Neural cell (in vitro differentiated cells): ENCODE results near the gene ECM1.

Source experiments
- CTCF ChIP-seq: fragments of 450-650 bp; IDR thresholded peaks from 2 replicates; pipeline ENCODE4 v1.5.1; 2014; ENCODE audit warnings: antibody characterized with exemption, mild to moderate bottlenecking, moderate library complexity; ENCODE audit not compliant: poor library complexity, severe bottlenecking
- EZH2 ChIP-seq: fragments of 200-600, 300-800 bp; shearing (Covaris generic), sonication (generic); IDR thresholded peaks from 2 replicates; pipeline ENCODE4 v1.6.1; 2014; ENCODE audit warnings: antibody characterized with exemption, low read length, borderline replicate concordance, mild to moderate bottlenecking; ENCODE audit not compliant: insufficient read depth, poor library complexity, severe bottlenecking
- REST ChIP-seq: IDR thresholded peaks from 2 replicates; pipeline ENCODE4 v1.6.1; 2012; ENCODE audit warnings: borderline replicate concordance
- SMC3 ChIP-seq: fragments of 450-650 bp; conservative IDR thresholded peaks from 2 replicates; pipeline ENCODE4 v1.6.1; 2014; ENCODE audit warnings: antibody characterized with exemption, mild to moderate bottlenecking, moderate library complexity; ENCODE audit not compliant: poor library complexity

- no peak for TF ChIP-seq EZH2
- no peak for TF ChIP-seq CTCF
- TF ChIP-seq REST: no peak
- TF ChIP-seq SMC3: no peak
Observed at GRCh38 chr1:150507912-150508864, at the start of gene ECM1.
